GM19043 (cell line): ENCODE results near the gene PRRG1.
"Not testable (repeated sequence)": the region's sequence is repeated elsewhere in the genome, so short reads cannot be mapped to it uniquely, and the experiment has no call there.

ENCODE experiments used
- ATAC-seq: cut with Tn5 transposase; IDR thresholded peaks from one replicate; pipeline ENCODE4 v1.9.1; 2021; ENCODE audit warnings: low read depth; ENCODE audit not compliant: unreplicated experiment

The PRRG1 gene

GRCh38 chrX:37371578-37371991, 22.4 kb downstream of the PRRG1 start:
- ATAC-seq, result no peak

- no peak for ATAC-seq
These were observed 29.2 kb downstream of the PRRG1 start for GRCh38 chrX:37378404-37378803.

- ATAC-seq, result no peak
These were observed 29.7 kb downstream of the PRRG1 start for GRCh38 chrX:37378830-37379229.

- no peak for ATAC-seq
These were observed 31.1 kb downstream of the PRRG1 start for GRCh38 chrX:37380256-37380655.

- no peak for ATAC-seq
These were observed 31.8 kb downstream of the PRRG1 start for GRCh38 chrX:37380924-37381323.

GRCh38 chrX:37383313-37383712, 34.1 kb downstream of the PRRG1 start:
- ATAC-seq, result no peak

GRCh38 chrX:37388413-37388812, 39.2 kb downstream of the PRRG1 start:
- ATAC-seq, result no peak

GRCh38 chrX:37405956-37406355, 56.8 kb downstream of the PRRG1 start:
- no peak for ATAC-seq

- no peak for ATAC-seq
These were observed 58.6 kb downstream of the PRRG1 start for GRCh38 chrX:37407736-37408135.

GRCh38 chrX:37409278-37409677, 60.1 kb downstream of the PRRG1 start:
- ATAC-seq, result no peak

GRCh38 chrX:37420185-37420584, 71.0 kb downstream of the PRRG1 start:
- no peak for ATAC-seq

GRCh38 chrX:37420756-37421155, 71.6 kb downstream of the PRRG1 start:
- no peak for ATAC-seq

- no peak for ATAC-seq
These were observed 74.9 kb downstream of the PRRG1 start for GRCh38 chrX:37424000-37424429.

- ATAC-seq, result no peak
These were observed 76.2 kb downstream of the PRRG1 start for GRCh38 chrX:37425370-37425769.

GRCh38 chrX:37428962-37429361, 79.8 kb downstream of the PRRG1 start:
- not testable (repeated sequence) for ATAC-seq

- ATAC-seq, result no peak
These were observed 85.2 kb downstream of the PRRG1 start for GRCh38 chrX:37434362-37434761.

GRCh38 chrX:37437160-37437559, 88.0 kb downstream of the PRRG1 start:
- no peak for ATAC-seq

GRCh38 chrX:37441377-37441776, 92.2 kb downstream of the PRRG1 start:
- no peak for ATAC-seq

- ATAC-seq, result no peak
These were observed 96.0 kb downstream of the PRRG1 start for GRCh38 chrX:37445182-37445581.

GRCh38 chrX:37453821-37454220, 104.7 kb downstream of the PRRG1 start:
- ATAC-seq, result no peak

- no peak for ATAC-seq
These were observed 105.5 kb downstream of the PRRG1 start for GRCh38 chrX:37454537-37455285.

- no peak for ATAC-seq
These were observed 106.2 kb downstream of the PRRG1 start for GRCh38 chrX:37455381-37455780.

GRCh38 chrX:37460285-37460684, 111.1 kb downstream of the PRRG1 start:
- ATAC-seq, result not testable (repeated sequence)
